ENCODE results near the gene STPG1.
"Not testable (repeated sequence)": the region's sequence is repeated elsewhere in the genome, so short reads cannot be mapped to it uniquely, and the experiment has no call there.

The STPG1 gene

GRCh38 chr1:24413350-24414163 lies at the start of gene STPG1:
Gene STPG1, minus strand, starts transcription at chr1:24413782. Its CDS starts 12,394 bp downstream, at chr1:24401388.
- peaks cover 6% of the 10 kb centered on the region for H3K36me3 Mint-ChIP-seq (ENCODE audit: low read depth)
- no peaks in the 10 kb centered on the region for H3K9me3 Mint-ChIP-seq
- H3K27ac Mint-ChIP-seq = peak within 1 kb of the TSS; percentile 81
- no peaks in the 10 kb centered on the region for H3K27me3 Mint-ChIP-seq (ENCODE audit: low read depth)
- DNase-seq (ENCODE audit: low spot score) = peak; percentile 80
- peaks cover 37% of the 10 kb centered on the region for H3K4me1 Mint-ChIP-seq (ENCODE audit: low read depth)
- peak within 1 kb of the TSS; percentile 97 for H3K4me3 Mint-ChIP-seq

GRCh38 chr1:24462128-24462527 lies 48.5 kb upstream of the STPG1 start:
- peaks cover 14% of the 10 kb centered on the region for H3K9me3 Mint-ChIP-seq

GRCh38 chr1:24459551-24460266 lies 46.1 kb upstream of the STPG1 start:
- Mint-ChIP-seq H3K4me3 (no peak overlapping the region), H3K9me3 (peaks cover 14% of the 10 kb centered on the region), H3K36me3 (ENCODE audit: low read depth) (peaks cover 62% of the 10 kb centered on the region), H3K27me3 (ENCODE audit: low read depth) (no peaks in the 10 kb centered on the region), H3K4me1 (ENCODE audit: low read depth) (peaks cover 6% of the 10 kb centered on the region), H3K27ac (no peak overlapping the region)
- no peak for DNase-seq (ENCODE audit: low spot score)

More at GRCh38 chr1:24462128-24462527, 48.5 kb upstream of the STPG1 start:
- DNase-seq (ENCODE audit: low spot score); H3K4me3 Mint-ChIP-seq; H3K27me3 Mint-ChIP-seq (ENCODE audit: low read depth); H3K27ac Mint-ChIP-seq: not testable (repeated sequence)
- peaks cover 64% of the 10 kb centered on the region for H3K36me3 Mint-ChIP-seq (ENCODE audit: low read depth)
- peaks cover 12% of the 10 kb centered on the region for H3K4me1 Mint-ChIP-seq (ENCODE audit: low read depth)

- no peak overlapping the region for H3K27ac Mint-ChIP-seq
- no peaks in the 10 kb centered on the region for H3K4me1 Mint-ChIP-seq (ENCODE audit: low read depth)
- H3K4me3 Mint-ChIP-seq = no peak overlapping the region
- peaks cover 14% of the 10 kb centered on the region for H3K9me3 Mint-ChIP-seq
- peaks cover 63% of the 10 kb centered on the region for H3K36me3 Mint-ChIP-seq (ENCODE audit: low read depth)
- DNase-seq (ENCODE audit: low spot score) = no peak
- H3K27me3 Mint-ChIP-seq (ENCODE audit: low read depth) = no peaks in the 10 kb centered on the region
Observed at GRCh38 chr1:24457866-24458265, 44.3 kb upstream of the STPG1 start.

- no peaks in the 10 kb centered on the region for H3K27me3 Mint-ChIP-seq (ENCODE audit: low read depth)
- no peaks in the 10 kb centered on the region for H3K4me1 Mint-ChIP-seq (ENCODE audit: low read depth)
- DNase-seq (ENCODE audit: low spot score) = no peak
- H3K4me3 Mint-ChIP-seq = no peak overlapping the region
- H3K27ac Mint-ChIP-seq = no peak overlapping the region
- no peaks in the 10 kb centered on the region for H3K9me3 Mint-ChIP-seq
- H3K36me3 Mint-ChIP-seq (ENCODE audit: low read depth) = peaks cover 51% of the 10 kb centered on the region
Observed at GRCh38 chr1:24455272-24455671, 41.7 kb upstream of the STPG1 start.

GRCh38 chr1:24454673-24455072 lies 41.1 kb upstream of the STPG1 start:
- Mint-ChIP-seq H3K4me3 (no peak overlapping the region), H3K4me1 (ENCODE audit: low read depth) (no peaks in the 10 kb centered on the region), H3K27me3 (ENCODE audit: low read depth) (no peaks in the 10 kb centered on the region), H3K36me3 (ENCODE audit: low read depth) (peaks cover 50% of the 10 kb centered on the region), H3K27ac (no peak overlapping the region), H3K9me3 (no peaks in the 10 kb centered on the region)
- no peak for DNase-seq (ENCODE audit: low spot score)

- Mint-ChIP-seq H3K27ac (no peak overlapping the region), H3K4me1 (ENCODE audit: low read depth) (no peaks in the 10 kb centered on the region), H3K27me3 (ENCODE audit: low read depth) (no peaks in the 10 kb centered on the region), H3K4me3 (no peak overlapping the region), H3K9me3 (no peaks in the 10 kb centered on the region), H3K36me3 (ENCODE audit: low read depth) (peaks cover 42% of the 10 kb centered on the region)
- DNase-seq (ENCODE audit: low spot score) = no peak
Observed at GRCh38 chr1:24452922-24453485, 39.4 kb upstream of the STPG1 start.

GRCh38 chr1:24451746-24452145 lies 38.2 kb upstream of the STPG1 start:
- H3K9me3 Mint-ChIP-seq = no peaks in the 10 kb centered on the region
- no peaks in the 10 kb centered on the region for H3K4me1 Mint-ChIP-seq (ENCODE audit: low read depth)
- peaks cover 40% of the 10 kb centered on the region for H3K36me3 Mint-ChIP-seq (ENCODE audit: low read depth)
- H3K27me3 Mint-ChIP-seq (ENCODE audit: low read depth) = no peaks in the 10 kb centered on the region
- no peak overlapping the region for H3K27ac Mint-ChIP-seq
- DNase-seq (ENCODE audit: low spot score) = no peak
- no peak overlapping the region for H3K4me3 Mint-ChIP-seq

- Mint-ChIP-seq H3K27ac (peak overlapping the region; percentile 46), H3K36me3 (ENCODE audit: low read depth) (peaks cover 45% of the 10 kb centered on the region), H3K4me1 (ENCODE audit: low read depth) (no peaks in the 10 kb centered on the region), H3K4me3 (no peak overlapping the region), H3K9me3 (no peaks in the 10 kb centered on the region), H3K27me3 (ENCODE audit: low read depth) (no peaks in the 10 kb centered on the region)
- no peak for DNase-seq (ENCODE audit: low spot score)
Observed at GRCh38 chr1:24450857-24451397, 37.3 kb upstream of the STPG1 start.

GRCh38 chr1:24450316-24450715 lies 36.7 kb upstream of the STPG1 start:
- H3K4me3 Mint-ChIP-seq = no peak overlapping the region
- H3K27ac Mint-ChIP-seq = no peak overlapping the region
- H3K4me1 Mint-ChIP-seq (ENCODE audit: low read depth) = no peaks in the 10 kb centered on the region
- DNase-seq (ENCODE audit: low spot score) = no peak
- H3K9me3 Mint-ChIP-seq = no peaks in the 10 kb centered on the region
- no peaks in the 10 kb centered on the region for H3K27me3 Mint-ChIP-seq (ENCODE audit: low read depth)
- peaks cover 47% of the 10 kb centered on the region for H3K36me3 Mint-ChIP-seq (ENCODE audit: low read depth)

- not testable (repeated sequence) for H3K27ac Mint-ChIP-seq; H3K9me3 Mint-ChIP-seq; H3K27me3 Mint-ChIP-seq (ENCODE audit: low read depth); H3K4me1 Mint-ChIP-seq (ENCODE audit: low read depth); DNase-seq (ENCODE audit: low spot score); H3K4me3 Mint-ChIP-seq
- peaks cover 33% of the 10 kb centered on the region for H3K36me3 Mint-ChIP-seq (ENCODE audit: low read depth)
Observed at GRCh38 chr1:24446446-24446845, 32.9 kb upstream of the STPG1 start.

- H3K9me3 Mint-ChIP-seq = no peaks in the 10 kb centered on the region
- H3K4me3 Mint-ChIP-seq = no peak overlapping the region
- DNase-seq (ENCODE audit: low spot score) = no peak
- H3K36me3 Mint-ChIP-seq (ENCODE audit: low read depth) = peaks cover 22% of the 10 kb centered on the region
- no peaks in the 10 kb centered on the region for H3K27me3 Mint-ChIP-seq (ENCODE audit: low read depth)
- H3K27ac Mint-ChIP-seq = no peak overlapping the region
- no peaks in the 10 kb centered on the region for H3K4me1 Mint-ChIP-seq (ENCODE audit: low read depth)
Observed at GRCh38 chr1:24443241-24443656, 29.7 kb upstream of the STPG1 start.

GRCh38 chr1:24442764-24443163 lies 29.2 kb upstream of the STPG1 start:
- Mint-ChIP-seq H3K9me3 (no peaks in the 10 kb centered on the region), H3K36me3 (ENCODE audit: low read depth) (peaks cover 22% of the 10 kb centered on the region), H3K27me3 (ENCODE audit: low read depth) (no peaks in the 10 kb centered on the region), H3K4me3 (no peak overlapping the region), H3K4me1 (ENCODE audit: low read depth) (no peaks in the 10 kb centered on the region), H3K27ac (no peak overlapping the region)
- DNase-seq (ENCODE audit: low spot score) = no peak
